H9 (cell line): ENCODE measurements around the gene GPRC5D. TPM values are rescaled to one million over a fixed set of nuclear protein-coding genes. Genes with fewer than 3 reads are reported as not detected.
A peak's percentile ranks its signal among the peaks of the same experiment; 100 is the strongest.

Experiments used
- DNase-seq: peaks from one replicate; pipeline ENCODE4 v3.0.0-alpha.2; 2017
- H2AFZ ChIP-seq: one replicate; pipeline ENCODE4 v1.6.1; 2013; ENCODE audit warnings: mild to moderate bottlenecking, low read length, control low read depth, moderate library complexity
- H2AK5ac ChIP-seq: 2 replicates; pipeline ENCODE4 v1.6.1; 2013; ENCODE audit warnings: low read length, control low read depth, mixed read lengths; ENCODE audit not compliant: insufficient read length
- H2BK120ac ChIP-seq: one replicate; pipeline ENCODE4 v1.6.1; 2013; ENCODE audit warnings: low read depth, mild to moderate bottlenecking, low read length, control low read depth, inconsistent platforms; ENCODE audit not compliant: poor library complexity, severe bottlenecking
- H2BK12ac ChIP-seq: 2 replicates; pipeline ENCODE4 v1.6.1; 2013; ENCODE audit warnings: low read length, control low read depth, mixed read lengths, low read depth; ENCODE audit not compliant: insufficient read length
- H2BK15ac ChIP-seq: 2 replicates; pipeline ENCODE4 v1.6.1; 2013; ENCODE audit warnings: low read depth, low read length, control low read depth
- H2BK20ac ChIP-seq: one replicate; pipeline ENCODE4 v1.6.1; 2013; ENCODE audit warnings: low read depth, mild to moderate bottlenecking, low read length, control low read depth, inconsistent platforms; ENCODE audit not compliant: poor library complexity, severe bottlenecking
- H2BK5ac ChIP-seq: 2 replicates; pipeline ENCODE4 v1.6.1; 2013; ENCODE audit warnings: low read length, control low read depth, mixed read lengths; ENCODE audit not compliant: insufficient read length
- H3K14ac ChIP-seq: 2 replicates; pipeline ENCODE4 v1.6.1; 2013; ENCODE audit warnings: low read length, control low read depth; ENCODE audit not compliant: insufficient read depth
- H3K18ac ChIP-seq: 2 replicates; pipeline ENCODE4 v1.6.1; 2013; ENCODE audit warnings: low read depth, mild to moderate bottlenecking, mixed read lengths, low read length, control low read depth; ENCODE audit not compliant: insufficient read length
- H3K23ac ChIP-seq: 2 replicates; pipeline ENCODE4 v1.6.1; 2013; ENCODE audit warnings: low read length, control low read depth, mixed read lengths, low read depth; ENCODE audit not compliant: insufficient read length
- H3K23me2 ChIP-seq: 2 replicates; pipeline ENCODE4 v1.6.1; 2013; ENCODE audit warnings: low read depth, mild to moderate bottlenecking, mixed read lengths, low read length, control low read depth; ENCODE audit not compliant: insufficient read length, poor library complexity, severe bottlenecking
- H3K27ac ChIP-seq: 2 replicates; pipeline ENCODE4 v1.5.1; 2013; ENCODE audit warnings: low read length, control low read depth, mixed read lengths, low read depth; ENCODE audit not compliant: insufficient read length
- H3K27me3 ChIP-seq: 2 replicates; pipeline ENCODE4 v1.6.1; 2013; ENCODE audit warnings: low read length, control low read depth, inconsistent platforms; ENCODE audit not compliant: insufficient read depth
- H3K4ac ChIP-seq: 2 replicates; pipeline ENCODE4 v1.6.1; 2013; ENCODE audit warnings: low read depth, mild to moderate bottlenecking, control low read depth, inconsistent platforms, low read length, moderate library complexity
- H3K4me1 ChIP-seq: 2 replicates; pipeline ENCODE4 v1.6.1; 2013; ENCODE audit warnings: low read length, control low read depth, inconsistent platforms; ENCODE audit not compliant: insufficient read depth
- H3K4me2 ChIP-seq: 2 replicates; pipeline ENCODE4 v1.6.1; 2013; ENCODE audit warnings: low read length, control low read depth, mixed read lengths; ENCODE audit not compliant: insufficient read length, insufficient read depth
- H3K56ac ChIP-seq: 2 replicates; pipeline ENCODE4 v1.6.1; 2013; ENCODE audit warnings: low read depth, mild to moderate bottlenecking, mixed read lengths, low read length, control low read depth; ENCODE audit not compliant: insufficient read length
- H3K79me1 ChIP-seq: 2 replicates; pipeline ENCODE4 v1.6.1; 2013; ENCODE audit warnings: low read depth, mild to moderate bottlenecking, moderate library complexity, low read length, control low read depth, inconsistent platforms; ENCODE audit not compliant: insufficient read depth, poor library complexity, severe bottlenecking
- H3K79me2 ChIP-seq: 2 replicates; pipeline ENCODE4 v1.6.1; 2013; ENCODE audit warnings: low read length, control low read depth, inconsistent platforms; ENCODE audit not compliant: insufficient read depth
- H3K9ac ChIP-seq: 2 replicates; pipeline ENCODE4 v1.6.1; 2013; ENCODE audit warnings: low read length, control low read depth, mixed read lengths; ENCODE audit not compliant: insufficient read length; ENCODE audit errors: extremely low read depth
- H3K9me3 ChIP-seq: one replicate; pipeline ENCODE4 v1.6.1; 2013; ENCODE audit warnings: low read depth, low read length, inconsistent platforms; ENCODE audit not compliant: control insufficient read depth
- H3T11ph ChIP-seq: one replicate; pipeline ENCODE4 v1.6.1; 2013; ENCODE audit warnings: mild to moderate bottlenecking, low read length, control low read depth, inconsistent platforms
- H4K20me1 ChIP-seq: one replicate; pipeline ENCODE4 v1.6.1; 2013; ENCODE audit not compliant: control insufficient read depth, insufficient read length, insufficient read depth
- H4K5ac ChIP-seq: 2 replicates; pipeline ENCODE4 v1.6.1; 2013; ENCODE audit warnings: low read depth, mild to moderate bottlenecking, mixed read lengths, low read length, control low read depth; ENCODE audit not compliant: insufficient read length
- H4K8ac ChIP-seq: replicated peaks from 2 replicates; pipeline ENCODE4 v1.6.1; 2013; ENCODE audit warnings: low read length, control low read depth, mixed read lengths, low read depth; ENCODE audit not compliant: insufficient read length
- H4K91ac ChIP-seq: 2 replicates; pipeline ENCODE4 v1.6.1; 2013; ENCODE audit warnings: low read depth, mild to moderate bottlenecking, moderate library complexity, mixed read lengths, low read length, control low read depth; ENCODE audit not compliant: insufficient read length
- H3K27ac Mint-ChIP-seq, 3 experiments: 2 replicates in 2 of 3; 3 replicates in 1 of 3; pipeline ENCODE4 v1.8.0; 2020 to 2021; ENCODE audit warnings: mixed read lengths in 3 of 3, mild to moderate bottlenecking in 1 of 3, moderate library complexity in 1 of 3
- H3K27me3 Mint-ChIP-seq: 2 replicates; pipeline ENCODE4 v1.8.0; 2021; ENCODE audit warnings: low read depth, mild to moderate bottlenecking, moderate library complexity, mixed read lengths
- H3K36me3 Mint-ChIP-seq, 3 experiments: 2 replicates in 2 of 3; 3 replicates in 1 of 3; pipeline ENCODE4 v1.8.0; 2020 to 2021; ENCODE audit warnings: low read depth in 3 of 3, mixed read lengths in 3 of 3; ENCODE audit not compliant: insufficient read depth in 1 of 3
- H3K4me1 Mint-ChIP-seq, 2 experiments: 2 replicates each; pipeline ENCODE4 v1.8.0; 2020; ENCODE audit warnings: mixed read lengths in 2 of 2
- H3K4me3 Mint-ChIP-seq, 2 experiments: 2 replicates in 1 of 2; 3 replicates in 1 of 2; pipeline ENCODE4 v1.8.0; 2020 to 2021; ENCODE audit warnings: mild to moderate bottlenecking in 2 of 2, mixed read lengths in 2 of 2, moderate library complexity in 1 of 2
- H3K9me3 Mint-ChIP-seq, 2 experiments: 2 replicates in 1 of 2; 3 replicates in 1 of 2; pipeline ENCODE4 v1.8.0; 2020; ENCODE audit warnings: mild to moderate bottlenecking in 2 of 2, mixed read lengths in 2 of 2, moderate library complexity in 1 of 2
- WGBS: extraction: QIAGEN DNeasy Blood & Tissue Kit; methylation state at CpG from one replicate; pipeline ENCODE4 v1.1.7; 2013; ENCODE audit warnings: missing lambda C conversion rate, low lambda C conversion rate, mixed read lengths; ENCODE audit not compliant: insufficient read length; ENCODE audit errors: extremely low coverage; 5-methylcytosine and 5-hydroxymethylcytosine counted together
- total RNA-seq: library from RNA; stranded (reverse); gene quantifications from 2 replicates; pipeline ENCODE4 v1.2.1, GENCODE V29; 2021
- TF ChIP-seq, protein P1 (sequence below): fragments of 200-600 bp; sonication (generic); conservative IDR thresholded peaks from 3 replicates; pipeline ENCODE4 v1.8.0; 2021; ENCODE audit warnings: antibody characterized with exemption, mild to moderate bottlenecking

Gene GPRC5D
- total RNA-seq, 1 experiment from 2014 or later = not detected

DNA sequence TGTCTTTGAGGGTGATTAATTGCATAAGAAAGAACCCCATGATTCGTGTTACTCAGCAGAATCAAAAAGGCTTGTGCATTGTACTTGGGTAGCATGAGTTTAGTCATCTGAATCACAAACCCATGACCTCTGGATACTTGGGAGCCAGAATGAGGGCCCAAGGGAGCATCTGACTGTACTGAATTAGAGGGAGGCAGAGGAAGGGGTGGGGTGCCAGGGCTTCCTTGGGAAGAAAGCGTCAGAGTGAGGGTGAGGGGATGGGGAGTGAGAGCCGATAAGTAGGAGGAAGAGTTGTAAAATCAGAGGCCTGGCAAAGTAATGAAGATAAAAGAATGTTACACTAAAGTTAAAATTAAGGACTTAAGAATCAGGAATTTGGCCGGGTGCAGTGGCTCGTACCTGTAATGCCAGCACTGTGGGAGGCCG, 29.8 kb downstream of the GPRC5D start:
- no peak overlapping the region for H3K23ac ChIP-seq
- no peak overlapping the region for H3K4ac ChIP-seq
- H3K4me3 Mint-ChIP-seq = no peak overlapping the region
- H3K56ac ChIP-seq = no peak overlapping the region
- H2AFZ ChIP-seq = no peak overlapping the region
- no peak overlapping the region for H3K18ac ChIP-seq
- H3K14ac ChIP-seq = no peak overlapping the region
- no peak overlapping the region for H2BK12ac ChIP-seq
- H2AK5ac ChIP-seq = no peak overlapping the region
- no peaks in the 10 kb centered on the region for H3K79me2 ChIP-seq
- H4K91ac ChIP-seq = no peak overlapping the region
- peaks cover 7% of the 10 kb centered on the region; the same call in 1 of the 2 replicates for H3K4me1 ChIP-seq
- TF ChIP-seq, protein P1, sequence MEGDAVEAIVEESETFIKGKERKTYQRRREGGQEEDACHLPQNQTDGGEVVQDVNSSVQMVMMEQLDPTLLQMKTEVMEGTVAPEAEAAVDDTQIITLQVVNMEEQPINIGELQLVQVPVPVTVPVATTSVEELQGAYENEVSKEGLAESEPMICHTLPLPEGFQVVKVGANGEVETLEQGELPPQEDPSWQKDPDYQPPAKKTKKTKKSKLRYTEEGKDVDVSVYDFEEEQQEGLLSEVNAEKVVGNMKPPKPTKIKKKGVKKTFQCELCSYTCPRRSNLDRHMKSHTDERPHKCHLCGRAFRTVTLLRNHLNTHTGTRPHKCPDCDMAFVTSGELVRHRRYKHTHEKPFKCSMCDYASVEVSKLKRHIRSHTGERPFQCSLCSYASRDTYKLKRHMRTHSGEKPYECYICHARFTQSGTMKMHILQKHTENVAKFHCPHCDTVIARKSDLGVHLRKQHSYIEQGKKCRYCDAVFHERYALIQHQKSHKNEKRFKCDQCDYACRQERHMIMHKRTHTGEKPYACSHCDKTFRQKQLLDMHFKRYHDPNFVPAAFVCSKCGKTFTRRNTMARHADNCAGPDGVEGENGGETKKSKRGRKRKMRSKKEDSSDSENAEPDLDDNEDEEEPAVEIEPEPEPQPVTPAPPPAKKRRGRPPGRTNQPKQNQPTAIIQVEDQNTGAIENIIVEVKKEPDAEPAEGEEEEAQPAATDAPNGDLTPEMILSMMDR = no peak
- no peak overlapping the region for H3K27ac ChIP-seq
- no peaks in the 10 kb centered on the region for H3K36me3 Mint-ChIP-seq
- no CpG with 5 or more reads among the region's 6 CpGs for WGBS
- no peaks in the 10 kb centered on the region for H3K27me3 ChIP-seq
- no peak overlapping the region for H3K4me2 ChIP-seq
- no peak for DNase-seq
- peak overlapping the region; percentile 53 to 76 (median 74); a peak in 5 of 7 replicates for H3K27ac Mint-ChIP-seq
- no peaks in the 10 kb centered on the region for H3K79me1 ChIP-seq
- H4K8ac ChIP-seq = no peak overlapping the region
- no peak overlapping the region for H2BK20ac ChIP-seq
- no peaks in the 10 kb centered on the region for H3K23me2 ChIP-seq
- no peak overlapping the region for H2BK120ac ChIP-seq
- no peak overlapping the region for H3K9ac ChIP-seq
- H2BK15ac ChIP-seq = no peak overlapping the region
- peaks cover 10 to 13% of the 10 kb centered on the region in 2 experiments for H3K4me1 Mint-ChIP-seq
- peaks cover 4% of the 10 kb centered on the region for H3K27me3 Mint-ChIP-seq
- no peaks in the 10 kb centered on the region for H4K20me1 ChIP-seq
- peaks cover 0 to 9% of the 10 kb centered on the region in 2 experiments; a peak in 1 of 5 replicates for H3K9me3 Mint-ChIP-seq
- H2BK5ac ChIP-seq = no peak overlapping the region
- H3K9me3 ChIP-seq = no peaks in the 10 kb centered on the region
- no peak overlapping the region for H3T11ph ChIP-seq
- H4K5ac ChIP-seq = no peak overlapping the region
